ENCODE data around the gene PCDHGA2.
"Not testable (repeated sequence)": the region's sequence is repeated elsewhere in the genome, so short reads cannot be mapped to it uniquely, and the experiment has no call there.

The PCDHGA2 gene

DNA sequence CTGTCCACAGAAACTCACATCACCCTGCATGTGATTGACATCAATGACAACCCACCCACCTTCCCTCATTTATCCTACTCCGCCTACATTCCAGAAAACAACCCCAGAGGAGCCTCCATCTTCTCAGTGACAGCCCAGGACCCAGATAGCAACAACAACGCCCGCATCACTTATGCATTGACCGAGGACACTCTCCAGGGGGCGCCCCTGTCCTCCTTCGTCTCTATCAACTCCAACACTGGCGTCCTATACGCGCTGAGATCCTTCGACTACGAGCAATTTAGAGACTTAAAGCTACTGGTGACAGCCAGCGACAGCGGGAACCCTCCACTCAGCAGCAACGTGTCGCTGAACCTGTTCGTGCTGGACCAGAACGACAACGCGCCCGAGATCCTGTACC is 6.8 kb downstream of the PCDHGA2 start:
- Histone ChIP-seq H3K9me3 (ENCODE audit: control insufficient read depth, insufficient read depth, low read length) (peaks cover 9% of the 10 kb centered on the region; the same call in 1 of the 2 replicates), H3K79me2 (ENCODE audit: control insufficient read depth, low read length) (no peaks in the 10 kb centered on the region), H3K4me2 (ENCODE audit: low read length) (no peak overlapping the region), H4K20me1 (ENCODE audit: control insufficient read depth, insufficient read depth, low read depth, low read length) (no peaks in the 10 kb centered on the region), H3K27ac (ENCODE audit: low read depth, low read length) (no peak overlapping the region), H3K9me2 (replicated peaks; ENCODE audit: control insufficient read depth, low read length) (no peaks in the 10 kb centered on the region), H3K27me3 (ENCODE audit: control insufficient read depth, low read length) (no peaks in the 10 kb centered on the region), H3F3A (ENCODE audit: control insufficient read depth, insufficient read depth) (no peaks in the 10 kb centered on the region), H3K4me1 (ENCODE audit: control insufficient read depth, low read length) (peaks cover 7% of the 10 kb centered on the region), H3K4me3 (ENCODE audit: low read length) (no peak overlapping the region), H3K36me3 (ENCODE audit: control insufficient read depth, low read length) (no peaks in the 10 kb centered on the region)
- TF ChIP-seq, protein P1, sequence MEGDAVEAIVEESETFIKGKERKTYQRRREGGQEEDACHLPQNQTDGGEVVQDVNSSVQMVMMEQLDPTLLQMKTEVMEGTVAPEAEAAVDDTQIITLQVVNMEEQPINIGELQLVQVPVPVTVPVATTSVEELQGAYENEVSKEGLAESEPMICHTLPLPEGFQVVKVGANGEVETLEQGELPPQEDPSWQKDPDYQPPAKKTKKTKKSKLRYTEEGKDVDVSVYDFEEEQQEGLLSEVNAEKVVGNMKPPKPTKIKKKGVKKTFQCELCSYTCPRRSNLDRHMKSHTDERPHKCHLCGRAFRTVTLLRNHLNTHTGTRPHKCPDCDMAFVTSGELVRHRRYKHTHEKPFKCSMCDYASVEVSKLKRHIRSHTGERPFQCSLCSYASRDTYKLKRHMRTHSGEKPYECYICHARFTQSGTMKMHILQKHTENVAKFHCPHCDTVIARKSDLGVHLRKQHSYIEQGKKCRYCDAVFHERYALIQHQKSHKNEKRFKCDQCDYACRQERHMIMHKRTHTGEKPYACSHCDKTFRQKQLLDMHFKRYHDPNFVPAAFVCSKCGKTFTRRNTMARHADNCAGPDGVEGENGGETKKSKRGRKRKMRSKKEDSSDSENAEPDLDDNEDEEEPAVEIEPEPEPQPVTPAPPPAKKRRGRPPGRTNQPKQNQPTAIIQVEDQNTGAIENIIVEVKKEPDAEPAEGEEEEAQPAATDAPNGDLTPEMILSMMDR (IDR thresholded peaks at IDR 0.05; ENCODE audit: low read depth, low read length, poor library complexity, severe bottlenecking), result no peak

DNA sequence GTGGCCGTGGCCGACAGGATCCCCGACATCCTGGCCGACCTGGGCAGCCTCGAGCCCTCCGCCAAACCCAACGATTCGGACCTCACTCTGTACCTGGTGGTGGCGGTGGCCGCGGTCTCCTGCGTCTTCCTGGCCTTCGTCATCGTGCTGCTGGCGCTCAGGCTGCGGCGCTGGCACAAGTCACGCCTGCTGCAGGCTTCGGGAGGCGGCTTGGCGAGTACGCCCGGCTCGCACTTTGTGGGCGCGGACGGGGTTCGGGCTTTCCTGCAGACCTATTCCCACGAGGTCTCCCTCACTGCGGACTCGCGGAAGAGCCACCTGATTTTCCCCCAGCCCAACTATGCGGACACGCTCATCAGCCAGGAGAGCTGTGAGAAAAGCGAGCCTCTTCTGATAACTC is 7.5 kb downstream of the PCDHGA2 start:
- not testable (repeated sequence) for H3K27ac ChIP-seq (ENCODE audit: low read depth, low read length); H3F3A ChIP-seq (ENCODE audit: control insufficient read depth, insufficient read depth); H3K36me3 ChIP-seq (ENCODE audit: control insufficient read depth, low read length); H3K79me2 ChIP-seq (ENCODE audit: control insufficient read depth, low read length); H3K4me1 ChIP-seq (ENCODE audit: control insufficient read depth, low read length); H3K4me2 ChIP-seq (ENCODE audit: low read length); H3K4me3 ChIP-seq (ENCODE audit: low read length); H3K27me3 ChIP-seq (ENCODE audit: control insufficient read depth, low read length); H3K9me2 ChIP-seq (replicated peaks; ENCODE audit: control insufficient read depth, low read length); H4K20me1 ChIP-seq (ENCODE audit: control insufficient read depth, insufficient read depth, low read depth, low read length)
- H3K9me3 ChIP-seq (ENCODE audit: control insufficient read depth, insufficient read depth, low read length), result peaks cover 12% of the 10 kb centered on the region; the same call in 1 of the 2 replicates

DNA sequence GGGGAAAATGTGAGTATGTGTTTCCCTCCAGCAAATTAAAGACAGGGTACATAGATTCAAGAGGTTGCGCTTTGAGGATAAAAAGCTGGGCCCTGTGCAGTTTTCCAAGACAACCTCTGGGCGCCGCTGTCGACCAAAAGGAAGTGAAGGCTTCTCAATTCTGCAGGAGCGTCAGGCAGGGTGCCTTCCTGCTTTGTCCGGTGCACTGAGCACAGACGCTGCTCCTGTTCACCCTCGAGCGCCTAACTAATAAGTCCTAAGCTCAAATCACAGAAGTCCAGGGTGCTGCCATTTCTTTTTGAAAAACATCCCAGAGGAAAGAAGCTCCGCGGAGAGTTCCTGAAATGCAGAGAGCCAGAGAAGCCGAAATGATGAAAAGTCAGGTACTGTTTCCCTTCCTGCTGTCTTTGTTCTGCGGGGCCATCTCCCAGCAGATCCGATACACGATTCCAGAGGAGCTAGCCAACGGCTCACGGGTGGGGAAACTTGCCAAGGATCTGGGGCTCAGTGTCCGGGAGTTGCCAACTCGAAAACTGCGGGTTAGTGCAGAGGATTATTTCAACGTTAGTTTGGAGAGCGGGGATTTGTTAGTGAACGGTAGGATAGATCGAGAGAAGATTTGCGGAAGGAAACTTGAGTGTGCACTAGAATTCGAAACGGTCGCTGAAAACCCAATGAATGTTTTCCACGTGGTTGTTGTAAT is 11.5 kb downstream of the PCDHGA2 start, which contains the start of gene PCDHGB1:
Gene PCDHGB1 (plus strand): TSS at position 183 of the 703 bp plus-strand sequence. CDS start 162 bp downstream, at position 345.
- H3K9me2 ChIP-seq (replicated peaks; ENCODE audit: control insufficient read depth, low read length), result no peaks in the 10 kb centered on the region
- H3K27ac ChIP-seq (ENCODE audit: low read depth, low read length), result no peak within 1 kb of the TSS
- H3F3A ChIP-seq (ENCODE audit: control insufficient read depth, insufficient read depth), result 0 out of 2 replicates have a peak, but pooled peaks cover 3% of the 10 kb centered on the region
- H3K36me3 ChIP-seq (ENCODE audit: control insufficient read depth, low read length), result no peaks in the 10 kb centered on the region
- no peaks in the 10 kb centered on the region for H3K27me3 ChIP-seq (ENCODE audit: control insufficient read depth, low read length)
- peaks cover 10% of the 10 kb centered on the region; the same call in 1 of the 2 replicates for H3K9me3 ChIP-seq (ENCODE audit: control insufficient read depth, insufficient read depth, low read length)
- peak within 1 kb of the TSS; percentile 69 for H3K4me3 ChIP-seq (ENCODE audit: low read length)
- TF ChIP-seq, protein P1 (IDR thresholded peaks at IDR 0.05; ENCODE audit: low read depth, low read length, poor library complexity, severe bottlenecking), result peak; percentile 74
- TF ChIP-seq EZH2phosphoT487 (IDR thresholded peaks at IDR 0.05; ENCODE audit: borderline replicate concordance, low read length), result no peak
- H4K20me1 ChIP-seq (ENCODE audit: control insufficient read depth, insufficient read depth, low read depth, low read length), result no peaks in the 10 kb centered on the region
- no peaks in the 10 kb centered on the region for H3K79me2 ChIP-seq (ENCODE audit: control insufficient read depth, low read length)
- H3K4me1 ChIP-seq (ENCODE audit: control insufficient read depth, low read length), result peaks cover 18% of the 10 kb centered on the region
- H3K4me2 ChIP-seq (ENCODE audit: low read length), result peak within 1 kb of the TSS; percentile 66

DNA sequence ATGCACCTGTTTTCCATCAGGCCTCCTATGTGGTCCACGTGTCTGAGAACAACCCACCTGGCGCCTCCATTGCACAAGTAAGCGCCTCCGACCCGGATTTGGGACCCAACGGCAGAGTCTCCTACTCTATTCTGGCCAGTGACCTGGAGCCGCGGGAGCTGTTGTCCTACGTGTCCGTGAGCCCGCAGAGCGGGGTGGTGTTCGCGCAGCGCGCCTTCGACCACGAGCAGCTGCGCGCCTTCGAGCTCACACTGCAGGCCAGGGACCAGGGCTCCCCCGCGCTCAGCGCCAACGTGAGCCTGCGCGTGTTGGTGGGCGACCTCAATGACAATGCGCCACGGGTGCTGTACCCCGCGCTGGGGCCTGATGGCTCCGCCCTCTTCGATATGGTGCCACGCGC is 13.0 kb downstream of the PCDHGA2 start:
- Histone ChIP-seq H3K36me3 (ENCODE audit: control insufficient read depth, low read length) (no peaks in the 10 kb centered on the region), H3K9me2 (replicated peaks; ENCODE audit: control insufficient read depth, low read length) (no peaks in the 10 kb centered on the region), H3K79me2 (ENCODE audit: control insufficient read depth, low read length) (no peaks in the 10 kb centered on the region), H3K4me2 (ENCODE audit: low read length) (no peak overlapping the region), H3K4me1 (ENCODE audit: control insufficient read depth, low read length) (peaks cover 18% of the 10 kb centered on the region), H3K27me3 (ENCODE audit: control insufficient read depth, low read length) (no peaks in the 10 kb centered on the region), H3F3A (ENCODE audit: control insufficient read depth, insufficient read depth) (0 out of 2 replicates have a peak, but pooled peaks cover 3% of the 10 kb centered on the region), H3K9me3 (ENCODE audit: control insufficient read depth, insufficient read depth, low read length) (peaks cover 10% of the 10 kb centered on the region; the same call in 1 of the 2 replicates), H4K20me1 (ENCODE audit: control insufficient read depth, insufficient read depth, low read depth, low read length) (no peaks in the 10 kb centered on the region), H3K4me3 (ENCODE audit: low read length) (no peak overlapping the region), H3K27ac (ENCODE audit: low read depth, low read length) (no peak overlapping the region)
- TF ChIP-seq EZH2phosphoT487 (IDR thresholded peaks at IDR 0.05; ENCODE audit: borderline replicate concordance, low read length), result no peak
- TF ChIP-seq, protein P1 (IDR thresholded peaks at IDR 0.05; ENCODE audit: low read depth, low read length, poor library complexity, severe bottlenecking), result no peak
